IPS-11a (cell line): ENCODE data around the gene HIPK2.

ENCODE experiments used
- H3K4me3 ChIP-seq: one replicate; pipeline ENCODE4 v1.5.1; 2013; ENCODE audit warnings: low read depth, low read length, control low read depth

HIPK2 gene

DNA sequence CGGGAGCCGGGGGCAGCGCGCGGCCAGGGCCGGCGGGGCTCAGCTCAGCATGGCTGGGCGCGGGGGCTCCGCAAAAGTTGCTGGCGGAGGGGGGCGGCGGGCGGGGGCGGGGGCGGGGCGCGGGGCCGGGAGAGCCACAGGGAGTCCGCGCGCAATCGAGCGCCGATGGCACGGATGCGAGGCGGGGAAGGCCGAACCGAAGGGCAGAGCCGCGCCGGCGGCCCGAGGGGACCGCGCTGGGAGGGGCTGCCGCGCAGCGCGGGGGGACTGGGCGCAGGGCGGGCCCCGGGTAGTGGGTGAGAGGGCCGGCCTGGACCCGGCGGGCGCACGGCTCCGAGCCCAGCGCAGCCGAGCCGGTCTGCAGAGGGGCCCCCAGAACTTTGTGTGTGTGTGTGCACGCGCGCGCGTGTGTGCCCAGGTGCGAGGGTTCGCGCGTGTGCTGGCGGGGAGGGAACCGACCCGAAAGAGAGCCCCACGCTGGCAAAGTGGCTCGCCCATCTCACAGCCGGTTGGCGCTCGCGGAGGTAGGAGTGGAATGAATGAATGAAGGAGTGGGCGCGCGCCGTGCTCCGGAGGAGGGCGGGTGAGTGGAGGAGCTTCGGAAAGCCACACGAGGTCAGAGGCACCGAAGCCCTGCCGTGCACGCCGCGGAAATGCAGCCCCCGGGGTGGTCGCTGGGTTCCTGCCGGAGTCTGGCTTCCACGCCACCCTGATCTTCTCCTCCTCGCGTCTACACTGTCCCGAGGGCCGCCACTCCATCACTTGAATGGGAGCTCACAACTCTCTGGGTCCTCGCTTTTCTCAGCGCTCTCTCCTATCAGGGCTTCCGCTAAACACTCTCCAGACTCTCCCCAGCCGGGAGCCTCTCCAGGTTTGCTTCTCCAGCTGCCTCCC, at the start of gene HIPK2:
HIPK2 (minus strand) TSS at position 51 of the 894 bp plus-strand sequence. CDS start 375 bp downstream, outside the sequence.
- peak within 1 kb of the TSS; percentile 75 for H3K4me3 ChIP-seq

DNA sequence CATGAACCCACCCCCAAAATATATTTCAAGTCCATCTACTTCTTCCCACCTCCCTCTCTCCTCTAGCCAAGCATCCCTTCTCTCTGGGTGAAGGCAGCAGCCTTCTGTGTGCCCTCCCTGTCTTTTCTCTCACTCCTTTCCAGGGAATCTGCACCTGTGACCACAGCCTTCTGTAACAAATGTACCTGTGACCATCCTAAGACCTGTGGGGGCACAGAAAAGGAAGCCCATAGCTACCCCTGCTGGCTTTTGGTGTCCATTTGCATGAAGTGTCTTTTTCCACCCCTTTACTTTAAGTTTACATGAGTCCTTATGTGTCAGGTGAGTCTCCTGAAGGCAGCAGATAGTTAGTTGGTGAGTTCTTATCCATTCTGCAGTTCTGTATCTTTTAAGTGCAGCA, 49.2 kb upstream of the HIPK2 start:
- H3K4me3 ChIP-seq, result no peak overlapping the region

DNA sequence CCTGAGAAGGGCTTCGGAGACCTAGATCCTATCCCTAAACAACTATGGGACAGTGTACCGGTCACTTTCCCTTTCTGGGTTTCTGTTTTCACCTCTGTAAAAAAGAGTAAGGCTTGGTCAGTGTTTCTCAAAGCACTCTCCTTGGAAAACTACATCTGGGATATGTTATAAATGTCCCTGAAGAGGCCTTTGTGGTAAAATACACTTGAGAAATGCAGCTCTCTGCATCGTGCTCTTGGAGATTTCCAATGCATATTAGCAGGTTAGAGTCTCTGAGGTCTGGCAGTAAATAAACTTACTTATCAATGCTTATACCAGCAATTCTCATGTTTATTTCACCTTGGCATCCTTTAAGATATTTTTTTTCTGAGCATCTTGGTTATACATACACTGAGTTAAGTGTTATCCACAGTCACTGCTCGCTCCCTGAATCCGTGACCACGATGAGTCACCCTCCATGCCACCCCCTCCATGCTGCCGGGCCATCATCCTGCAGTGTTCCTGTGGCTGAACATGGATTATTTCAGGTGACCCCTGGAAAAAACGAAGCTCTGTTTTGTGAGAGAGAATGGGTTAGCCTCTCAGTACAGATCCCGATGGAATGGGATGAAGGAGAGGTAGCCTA, 48.0 kb upstream of the HIPK2 start:
- H3K4me3 ChIP-seq, result no peak overlapping the region

DNA sequence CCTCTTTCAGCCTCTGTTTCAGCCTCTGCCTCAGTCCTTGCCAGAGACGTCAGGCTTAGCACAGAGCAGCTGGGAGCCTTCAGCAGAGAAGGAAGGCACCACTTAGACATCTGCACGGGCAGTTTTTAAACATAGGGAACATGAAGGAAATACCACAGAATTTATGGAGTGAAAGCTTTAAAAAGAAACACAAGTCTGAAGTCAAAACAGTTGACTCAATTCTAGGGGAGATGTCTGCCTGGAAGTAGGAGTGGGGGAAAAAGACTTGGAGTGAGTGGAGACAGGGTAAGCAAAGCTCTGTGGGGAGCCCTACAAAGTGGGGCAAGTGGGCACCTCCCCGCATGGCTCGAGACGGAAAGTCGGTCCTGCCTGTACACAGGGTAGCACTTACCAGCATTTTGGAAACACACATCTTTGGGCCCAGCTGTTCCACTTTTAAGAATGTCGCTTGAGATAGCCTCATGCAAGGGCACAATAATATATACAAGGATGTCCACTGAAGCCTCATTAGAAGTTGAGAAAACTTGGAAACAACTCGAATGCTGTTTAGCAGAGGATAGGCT, 46.2 kb upstream of the HIPK2 start:
- no peak overlapping the region for H3K4me3 ChIP-seq

DNA sequence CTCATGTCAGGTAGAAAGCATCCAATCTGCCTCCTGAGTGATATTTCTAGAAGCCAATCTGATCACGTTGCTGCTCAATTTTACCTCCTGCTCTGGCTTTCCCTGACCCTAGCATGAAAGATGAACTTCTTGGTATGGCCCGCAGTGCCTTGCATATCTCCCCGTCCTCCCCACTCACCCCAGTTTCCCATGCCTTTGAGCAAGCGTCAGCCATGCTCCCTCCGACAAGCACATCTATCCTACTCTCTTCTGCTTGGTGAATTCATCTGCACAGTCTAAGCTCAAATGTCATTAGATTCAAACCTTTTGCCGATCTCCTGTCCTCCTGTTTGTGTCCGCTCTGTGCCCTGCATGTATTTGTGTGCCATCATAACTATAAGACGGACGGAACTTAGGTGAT, 45.1 kb upstream of the HIPK2 start:
- no peak overlapping the region for H3K4me3 ChIP-seq

DNA sequence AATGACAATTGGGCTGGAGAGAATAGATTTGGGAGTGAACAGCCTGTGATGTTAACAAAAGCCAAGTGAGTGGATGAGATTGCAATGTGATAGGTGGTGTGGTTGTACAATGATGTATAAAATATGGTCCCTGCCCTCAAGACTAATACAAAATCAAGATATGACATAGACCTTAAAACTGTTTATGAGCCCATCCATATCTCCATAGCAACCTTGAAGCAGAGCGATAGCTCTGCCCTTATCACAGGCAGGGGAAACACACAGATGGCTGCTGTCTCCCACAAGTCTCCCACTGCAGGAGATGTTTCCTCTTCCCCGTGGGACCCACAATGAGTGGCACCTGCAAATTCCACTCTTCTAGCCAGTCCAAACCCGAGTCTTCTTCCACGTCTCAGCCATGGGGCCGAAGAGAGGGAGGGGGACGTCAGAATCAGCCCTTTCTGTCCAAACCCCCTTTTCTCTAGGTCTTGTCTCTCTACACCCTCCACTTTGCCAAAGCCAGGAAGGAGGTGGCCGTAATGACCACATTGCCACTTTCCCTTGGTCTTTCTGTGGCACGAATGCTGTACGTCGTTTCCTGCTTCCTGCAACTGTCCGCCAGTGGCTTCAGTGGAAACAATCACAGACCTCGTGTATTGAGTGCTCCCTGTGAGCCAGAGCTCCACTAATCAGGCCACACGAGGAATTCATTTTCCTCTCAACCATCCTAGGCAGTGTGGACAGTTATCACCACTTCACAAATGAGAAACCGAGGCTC, 43.7 kb upstream of the HIPK2 start:
- H3K4me3 ChIP-seq, result no peak overlapping the region

DNA sequence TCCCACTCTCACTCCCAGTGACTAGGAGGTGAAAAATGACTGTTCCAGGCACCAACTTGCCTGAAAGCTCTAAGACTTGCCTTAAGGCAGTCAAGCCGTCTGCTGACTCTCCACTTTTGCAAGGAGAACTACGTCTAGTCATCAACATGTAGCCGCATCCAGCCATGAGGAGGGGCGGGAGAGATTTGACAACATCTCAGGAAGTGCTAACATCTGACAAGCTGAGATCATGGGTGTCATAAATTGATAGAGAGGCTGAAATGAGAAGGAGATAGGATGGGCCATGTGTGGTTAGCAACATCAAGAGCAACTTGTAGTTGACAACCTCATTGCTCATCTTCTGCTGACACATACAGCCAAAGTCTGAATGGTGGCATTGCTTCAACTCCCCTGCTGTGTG, 42.3 kb upstream of the HIPK2 start:
- H3K4me3 ChIP-seq, result no peak overlapping the region

DNA sequence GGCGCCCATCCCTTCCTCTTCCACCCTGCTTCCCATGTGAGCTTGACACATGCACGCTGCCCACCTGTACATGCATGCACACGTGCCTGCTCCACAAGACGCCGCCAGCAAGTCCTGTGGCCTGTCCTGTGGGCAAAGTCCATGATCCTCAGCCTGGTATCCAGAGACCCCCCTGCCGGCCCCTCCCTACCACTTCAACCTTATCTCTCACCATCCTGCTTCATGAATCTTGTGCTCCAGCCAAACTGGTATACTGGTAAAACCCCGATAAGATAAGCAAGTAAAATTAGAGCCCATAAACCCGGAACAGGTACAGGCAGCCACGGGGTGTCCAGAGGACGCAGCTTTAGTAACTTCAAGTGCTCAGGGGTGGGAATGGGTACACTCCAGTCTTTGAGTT, 39.5 kb upstream of the HIPK2 start:
- H3K4me3 ChIP-seq, result no peak overlapping the region

DNA sequence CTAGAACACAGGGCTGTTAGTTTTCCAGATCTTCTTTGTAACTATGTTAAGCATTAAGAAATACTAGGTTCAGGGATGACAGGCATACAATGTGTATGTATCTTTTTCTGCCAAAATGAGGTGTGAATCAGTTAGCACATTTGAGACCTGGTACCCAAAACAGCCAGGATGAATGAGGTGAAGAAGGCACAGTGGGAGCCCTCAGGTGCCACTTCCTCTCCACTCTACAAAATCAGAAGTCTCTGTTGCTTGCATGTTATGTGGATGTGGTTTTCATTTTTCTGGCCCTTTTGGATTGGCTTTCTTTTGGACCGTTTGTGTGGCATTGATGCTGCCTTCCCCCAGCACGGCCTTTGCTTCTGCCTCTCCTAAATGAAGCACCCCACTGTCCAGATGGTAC, 35.9 kb upstream of the HIPK2 start:
- no peak overlapping the region for H3K4me3 ChIP-seq

DNA sequence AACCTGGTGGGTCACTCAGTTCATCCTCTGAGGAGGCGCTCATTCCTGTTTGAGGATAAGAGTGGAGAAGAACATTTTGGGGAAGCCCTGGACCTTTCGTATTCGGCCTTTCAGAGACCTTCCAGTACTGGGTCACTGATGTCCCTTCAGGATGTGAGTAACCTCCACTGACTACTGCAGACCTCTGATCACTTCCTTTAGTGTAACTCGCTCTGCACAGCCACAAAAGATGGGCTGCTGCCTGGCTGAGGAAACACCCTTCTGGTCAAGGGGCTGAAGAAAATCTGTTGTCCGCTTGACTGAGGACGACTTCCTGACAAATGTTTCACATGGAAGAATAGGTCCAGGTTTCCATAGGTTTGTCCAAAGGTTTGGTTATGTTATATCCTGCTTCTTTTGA, 35.4 kb upstream of the HIPK2 start:
- H3K4me3 ChIP-seq, result no peak overlapping the region

DNA sequence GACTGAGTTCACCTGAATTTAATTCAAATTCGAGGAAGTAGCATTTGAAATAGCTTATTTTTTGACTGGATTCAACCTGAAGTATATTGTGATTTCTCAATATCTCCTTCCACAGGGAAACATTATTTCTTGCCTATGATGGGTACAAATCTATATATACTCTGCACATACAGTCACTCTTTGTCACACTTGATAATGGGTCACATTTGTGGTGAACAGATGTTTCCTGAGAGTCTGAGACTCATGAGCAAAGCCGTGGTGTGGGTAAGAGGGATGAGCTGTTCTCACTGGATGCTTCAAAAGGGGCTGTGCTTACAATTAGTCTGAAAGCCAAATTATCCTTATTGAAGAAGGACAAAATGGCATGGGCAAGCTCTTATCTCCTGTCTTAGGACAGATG, 33.3 kb upstream of the HIPK2 start:
- no peak overlapping the region for H3K4me3 ChIP-seq

DNA sequence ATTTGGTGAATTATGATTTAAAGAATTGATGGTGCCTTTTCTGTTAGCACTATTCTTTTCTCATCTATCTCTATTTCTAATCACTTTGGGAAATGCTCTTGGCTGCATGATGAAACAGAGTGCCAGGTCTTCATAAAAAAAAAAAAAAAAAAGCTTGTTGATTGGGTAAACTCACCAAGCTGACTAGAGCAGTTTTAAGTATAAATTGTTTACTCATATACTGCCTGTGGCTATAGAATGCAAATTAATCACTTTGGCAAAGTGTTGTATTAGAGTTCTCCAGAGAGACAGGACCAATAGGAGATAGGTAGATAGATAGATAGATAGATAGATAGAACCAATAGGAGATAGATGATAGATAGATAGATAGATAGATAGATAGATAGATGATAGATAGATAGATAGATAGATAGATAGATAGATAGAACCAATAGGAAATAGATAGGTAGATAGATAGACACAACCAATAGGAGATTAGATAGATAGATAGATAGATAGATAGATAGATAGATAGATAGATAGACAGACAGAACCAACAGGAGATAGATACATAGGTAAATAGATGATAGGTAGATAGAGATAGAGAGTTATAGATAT, 31.1 kb upstream of the HIPK2 start:
- no peak overlapping the region for H3K4me3 ChIP-seq

DNA sequence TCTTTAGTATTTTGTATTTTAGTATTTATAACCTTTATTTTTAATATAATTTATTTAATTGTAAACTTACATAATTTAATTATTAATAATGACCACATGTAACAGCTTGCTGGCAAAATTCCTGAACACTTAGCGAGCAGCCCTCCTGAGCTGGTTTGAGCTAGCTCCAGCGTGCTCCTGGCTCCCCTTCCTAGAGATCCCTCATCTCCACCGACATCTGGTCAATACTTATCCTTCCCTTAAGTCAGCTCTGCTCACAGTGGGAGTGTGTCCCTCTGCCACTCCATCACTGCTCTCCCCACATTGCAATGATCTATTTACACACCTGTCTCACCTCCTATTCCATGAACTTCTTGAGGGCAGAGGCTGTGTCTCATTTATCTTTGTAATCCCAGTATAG, 30.6 kb upstream of the HIPK2 start:
- H3K4me3 ChIP-seq, result no peak overlapping the region

DNA sequence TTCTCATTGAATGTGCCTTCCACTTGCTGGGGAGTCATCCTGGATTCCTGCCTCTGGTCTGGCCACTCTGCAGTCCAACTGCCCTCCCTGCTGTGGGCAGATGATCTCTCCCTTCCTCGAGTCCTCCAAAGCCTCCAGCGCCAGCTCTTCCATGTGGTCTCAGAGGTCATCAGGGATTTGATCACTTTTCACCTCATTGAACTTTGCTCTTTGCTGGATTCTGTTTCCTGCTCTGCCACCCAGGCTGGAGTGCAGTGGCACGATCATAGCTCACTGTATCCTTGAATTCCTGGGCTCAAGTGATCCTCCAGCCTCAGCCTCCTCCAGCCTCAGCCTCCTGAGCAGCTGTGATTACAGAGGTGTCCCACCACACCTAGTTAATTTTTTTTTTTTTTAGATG, 29.2 kb upstream of the HIPK2 start:
- no peak overlapping the region for H3K4me3 ChIP-seq

DNA sequence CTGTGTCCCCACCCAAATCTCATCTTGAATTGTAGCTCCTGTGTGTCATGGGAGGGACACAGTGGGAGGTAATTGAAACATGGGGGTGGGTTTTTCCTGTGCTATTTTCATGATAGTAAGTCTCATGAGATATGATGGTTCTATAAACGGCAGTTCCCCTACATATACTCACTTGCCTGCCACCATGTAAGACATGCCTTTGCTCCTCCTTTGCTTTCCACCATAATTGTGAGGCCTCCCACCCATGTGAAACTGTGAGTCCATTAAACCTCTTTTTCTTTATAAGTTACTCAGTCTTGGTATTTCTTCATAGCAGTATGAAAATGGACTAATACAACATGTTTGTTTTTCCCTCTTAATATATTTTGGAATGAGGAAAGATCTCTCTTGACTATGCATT, 26.8 kb upstream of the HIPK2 start:
- no peak overlapping the region for H3K4me3 ChIP-seq

DNA sequence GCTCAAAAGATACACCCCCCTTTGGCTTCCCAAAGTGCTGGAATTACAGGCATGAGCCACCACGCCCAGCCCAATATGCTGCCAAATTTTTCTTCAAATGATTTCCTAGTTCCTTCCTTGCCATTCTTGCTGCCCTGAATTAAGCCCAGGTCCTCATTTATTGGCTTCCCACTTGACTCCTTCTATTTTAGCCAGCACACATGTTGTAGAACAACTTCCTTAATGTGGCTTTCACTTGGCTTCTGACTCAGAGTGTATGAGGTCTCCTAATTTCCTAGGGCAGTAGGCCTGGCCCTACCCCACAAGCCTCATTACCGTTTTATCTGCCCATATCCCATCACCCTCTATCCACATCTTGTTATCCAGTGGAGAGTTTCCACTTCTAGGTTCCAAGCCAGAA, 21.8 kb upstream of the HIPK2 start:
- H3K4me3 ChIP-seq, result no peak overlapping the region

DNA sequence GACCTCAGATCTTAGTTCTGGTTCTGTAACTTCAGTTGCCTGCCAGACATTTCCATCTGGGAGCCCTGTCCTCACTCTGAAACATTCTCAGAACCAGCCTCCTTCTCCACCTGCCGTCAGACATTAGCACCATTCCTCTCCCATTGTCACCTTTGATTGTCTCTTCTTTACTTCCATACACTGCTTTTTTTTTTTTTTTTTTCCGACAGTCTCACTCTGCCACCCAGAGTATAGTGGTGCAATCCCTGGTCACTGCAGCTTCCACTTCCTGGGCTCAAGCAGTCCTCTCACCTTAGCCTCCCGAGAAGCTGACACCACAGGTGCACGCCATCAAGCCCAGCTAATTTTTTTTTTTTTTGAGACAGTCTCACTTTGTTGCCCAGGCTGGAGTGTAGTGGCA, 21.1 kb upstream of the HIPK2 start:
- H3K4me3 ChIP-seq, result no peak overlapping the region

DNA sequence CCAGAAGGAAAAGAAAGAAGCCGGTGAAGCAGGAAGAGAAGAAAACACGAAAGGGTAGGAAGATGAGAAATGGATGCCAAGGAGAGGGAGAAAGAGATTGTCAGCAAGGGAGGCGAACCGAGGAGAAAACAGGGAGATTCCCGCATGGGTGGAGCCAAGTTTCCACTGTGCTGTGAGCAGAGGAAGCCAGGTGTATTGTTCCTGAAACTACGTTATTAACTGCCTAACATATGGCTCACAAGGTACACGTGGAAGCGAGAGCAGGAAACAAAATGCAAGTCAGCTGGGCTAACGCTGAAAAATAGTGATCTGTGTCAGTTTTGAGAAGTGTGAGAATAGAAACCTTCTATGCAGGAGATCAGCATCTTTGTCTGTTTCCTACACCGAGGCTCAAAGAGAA, 20.4 kb upstream of the HIPK2 start:
- H3K4me3 ChIP-seq, result no peak overlapping the region

DNA sequence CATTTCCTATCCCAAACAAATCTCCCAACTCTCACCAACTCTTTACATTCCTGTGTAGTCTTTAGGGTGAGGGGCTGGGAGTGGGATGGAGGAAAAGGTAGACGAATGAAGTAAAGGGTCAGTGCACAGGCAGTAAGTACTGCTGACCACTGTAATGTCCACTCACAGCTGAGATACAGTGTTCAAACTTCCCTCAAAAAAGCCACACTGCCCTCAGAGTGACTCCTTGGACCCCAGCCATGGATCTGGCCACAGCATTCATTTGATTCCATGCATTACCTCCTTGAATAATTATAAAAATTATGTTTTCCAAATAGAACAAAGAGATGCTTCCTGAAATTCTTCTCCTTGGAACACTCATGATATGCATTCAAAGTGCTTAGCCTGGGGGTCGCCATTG, 19.8 kb upstream of the HIPK2 start:
- H3K4me3 ChIP-seq, result no peak overlapping the region

DNA sequence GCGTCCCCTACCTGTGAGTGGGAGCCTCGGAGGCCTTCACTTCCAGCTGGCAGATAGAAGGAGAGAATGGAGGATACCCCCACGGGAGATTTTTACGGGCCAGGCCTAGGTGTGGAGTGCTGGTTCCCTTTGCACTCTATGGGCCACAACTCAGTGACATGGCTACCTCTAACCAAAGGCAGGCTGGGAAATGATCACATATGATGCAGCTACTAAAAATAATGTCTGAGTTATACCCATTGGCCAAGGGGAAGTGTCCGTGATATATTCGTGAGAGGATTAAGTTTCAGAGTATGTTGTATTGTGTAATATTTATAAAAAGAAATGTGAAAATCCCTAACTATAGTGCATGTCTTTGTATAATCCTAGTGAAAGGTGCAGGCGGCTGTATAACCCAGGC, 13.5 kb upstream of the HIPK2 start:
- no peak overlapping the region for H3K4me3 ChIP-seq

DNA sequence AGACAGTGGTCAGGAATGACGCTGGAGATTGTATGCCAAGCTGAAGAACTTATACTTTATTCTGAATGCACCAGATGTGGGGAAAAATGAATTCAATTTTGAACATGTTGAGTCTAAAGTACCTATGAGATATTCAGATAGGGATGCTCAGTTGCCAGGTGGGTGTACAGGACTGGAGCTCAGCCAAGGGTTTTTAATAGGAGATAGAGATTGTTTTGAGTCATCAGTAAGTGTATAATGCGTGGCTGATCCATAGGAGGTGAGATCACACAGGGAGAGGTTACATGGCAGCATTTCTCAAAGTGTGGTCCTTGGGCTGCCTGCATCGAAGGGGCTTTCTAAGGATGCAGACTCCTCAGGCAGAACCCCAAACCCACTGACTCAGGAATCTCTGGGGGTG, 6.8 kb upstream of the HIPK2 start:
- no peak overlapping the region for H3K4me3 ChIP-seq
